K562 (cell line): Measurements from ENCODE around the gene PIP4K2C. TPM values are rescaled to one million over a fixed set of nuclear protein-coding genes. Genes with fewer than 3 reads are reported as not detected.

Experiments
- BRF1 ChIP-seq: IDR thresholded peaks from 3 replicates; pipeline ENCODE4 v1.6.1; 2011; ENCODE audit warnings: borderline replicate concordance, mild to moderate bottlenecking; ENCODE audit not compliant: insufficient read length; ENCODE audit errors: extremely low read depth
- CEBPG ChIP-seq, 3 experiments: fragments of 200-800 bp in 1 of 3; sonication (Bioruptor generic) in 1 of 3; sonication (generic) in 1 of 3; formaldehyde crosslinking in 1 of 3; IDR thresholded peaks in 2 of 3; conservative IDR thresholded peaks in 1 of 3; 2 replicates each; pipeline versions ENCODE4 v1.6.1 to v1.8.0; 2016 to 2022; ENCODE audit warnings: missing compliant biosample characterization in 2 of 3, missing genetic modification characterization in 2 of 3, mild to moderate bottlenecking in 1 of 3, missing genetic modification reagents in 1 of 3
- FOXK1 ChIP-seq: sonication (generic); formaldehyde crosslinking; IDR thresholded peaks from 2 replicates; pipeline ENCODE4 v1.8.0; 2022; ENCODE audit warnings: missing genetic modification reagents, mild to moderate bottlenecking, borderline replicate concordance
- HNRNPUL1 ChIP-seq: fragments of 200-400 bp; formaldehyde crosslinking; IDR thresholded peaks from 2 replicates; pipeline ENCODE4 v1.6.1; 2017; ENCODE audit warnings: low read length
- KHSRP ChIP-seq: fragments of 450-650 bp; IDR thresholded peaks from 2 replicates; pipeline ENCODE4 v1.6.1; 2017
- KLF10 ChIP-seq: fragments of 250-450 bp; sonication (Bioruptor Pico); IDR thresholded peaks from 2 replicates; pipeline ENCODE4 v1.6.1; 2021; ENCODE audit warnings: matching md5 sums
- NFATC3 ChIP-seq: fragments of 450-650 bp; IDR thresholded peaks from 2 replicates; pipeline ENCODE4 v1.6.1; 2017; ENCODE audit warnings: mild to moderate bottlenecking
- NR1H2 ChIP-seq: sonication (generic); formaldehyde crosslinking; IDR thresholded peaks from 2 replicates; pipeline ENCODE4 v1.4.0; 2020; ENCODE audit warnings: mild to moderate bottlenecking, missing genetic modification reagents
- SMARCC2 ChIP-seq: fragments of 450-650 bp; IDR thresholded peaks from 2 replicates; pipeline ENCODE4 v1.6.1; 2017; ENCODE audit warnings: antibody characterized with exemption, moderate library complexity, mild to moderate bottlenecking, low read depth
- SMC3 ChIP-seq: conservative IDR thresholded peaks from 2 replicates; pipeline ENCODE4 v1.6.1; 2011; ENCODE audit warnings: low read depth, low read length, improper control_type of control experiment; ENCODE audit not compliant: insufficient read depth
- SNIP1 ChIP-seq: fragments of 450-650 bp; IDR thresholded peaks from 2 replicates; pipeline ENCODE4 v1.7.1; 2017; ENCODE audit warnings: low read depth, mild to moderate bottlenecking
- SNRNP70 ChIP-seq: fragments of 200-400 bp; formaldehyde crosslinking; optimal IDR thresholded peaks from 2 replicates; pipeline ENCODE3; 2017; ENCODE audit warnings: low read depth, low read length
- ZNF324 ChIP-seq: fragments of 250-450 bp; sonication (Bioruptor Pico); IDR thresholded peaks from 2 replicates; pipeline ENCODE4 v1.4.0; 2020; ENCODE audit warnings: mild to moderate bottlenecking
- ZNF717 ChIP-seq: fragments of 250-450 bp; sonication (Bioruptor Pico); IDR thresholded peaks from 2 replicates; pipeline ENCODE4 v1.5.0; 2021
- polyA plus RNA-seq, 8 experiments: library from polyadenylated mRNA; depleted of rRNA in 4 of 8; stranded (reverse) in 5 of 8; unstranded in 3 of 8; fragments of >200 nt; fragmentation: Nextera tagmentation in 2 of 8; fragmentation: Illumina TruSeq in 1 of 8; extraction: Ambion mirVana in 2 of 8; extraction: Trizol in 1 of 8; gene quantifications; 2 replicates each; pipeline versions ENCODE4 v1.2.1 to v1.2.3, GENCODE V29; 2011 to 2014; ENCODE audit warnings: inconsistent platforms in 1 of 8, missing spikeins in 1 of 8
- total RNA-seq, 7 experiments: library from RNA; depleted of rRNA in 6 of 7; stranded (reverse); fragments of >200 nt in 6 of 7; fragmentation: Illumina TruSeq in 2 of 7; extraction: Trizol in 2 of 7; gene quantifications; 2 replicates each; pipeline versions ENCODE4 v1.2.1 to v1.2.3, GENCODE V29; 2011 to 2021; ENCODE audit warnings: low replicate concordance in 1 of 7
- TF ChIP-seq, protein P1 (sequence below): fragments of 200-800 bp; sonication (Bioruptor generic); IDR thresholded peaks from 2 replicates; pipeline ENCODE4 v1.6.1; 2017; ENCODE audit warnings: missing genetic modification characterization, missing compliant biosample characterization
- TF ChIP-seq, protein P2 (sequence below): fragments of 250-450 bp; sonication (Bioruptor Pico); IDR thresholded peaks from 2 replicates; pipeline ENCODE4 v1.4.0; 2020; ENCODE audit warnings: mild to moderate bottlenecking, moderate library complexity
- TF ChIP-seq, protein P3 (sequence below): sonication (generic); formaldehyde crosslinking; IDR thresholded peaks from 2 replicates; pipeline ENCODE4 v1.4.0; 2020; ENCODE audit warnings: mild to moderate bottlenecking, missing genetic modification reagents
- TF ChIP-seq, protein P4 (sequence below): sonication (generic); formaldehyde crosslinking; IDR thresholded peaks from 2 replicates; pipeline ENCODE4 v1.8.1; 2023; ENCODE audit warnings: mild to moderate bottlenecking, missing genetic modification reagents
- TF ChIP-seq, protein P5 (sequence below): sonication (generic); formaldehyde crosslinking; IDR thresholded peaks from 2 replicates; pipeline ENCODE4 v1.9.0; 2022; ENCODE audit warnings: mild to moderate bottlenecking, missing genetic modification reagents
- TF ChIP-seq, protein P6 (sequence below), 2 experiments: fragments of 450-650 bp in 1 of 2; sonication (generic) in 1 of 2; formaldehyde crosslinking in 1 of 2; IDR thresholded peaks in 1 of 2; conservative IDR thresholded peaks in 1 of 2; 2 replicates each; pipeline versions ENCODE4 v1.6.1 to v1.8.1; 2016 to 2023; ENCODE audit warnings: mild to moderate bottlenecking in 2 of 2, moderate library complexity in 2 of 2, inconsistent platforms in 1 of 2, missing genetic modification reagents in 1 of 2

The PIP4K2C gene
- total and polyA plus RNA-seq, 9 of the 15 experiments (the other 6 are each of a cell fraction or from before 2014, with no cell fraction given): 9.0 to 41.4 (median 18.3) TPM

DNA sequence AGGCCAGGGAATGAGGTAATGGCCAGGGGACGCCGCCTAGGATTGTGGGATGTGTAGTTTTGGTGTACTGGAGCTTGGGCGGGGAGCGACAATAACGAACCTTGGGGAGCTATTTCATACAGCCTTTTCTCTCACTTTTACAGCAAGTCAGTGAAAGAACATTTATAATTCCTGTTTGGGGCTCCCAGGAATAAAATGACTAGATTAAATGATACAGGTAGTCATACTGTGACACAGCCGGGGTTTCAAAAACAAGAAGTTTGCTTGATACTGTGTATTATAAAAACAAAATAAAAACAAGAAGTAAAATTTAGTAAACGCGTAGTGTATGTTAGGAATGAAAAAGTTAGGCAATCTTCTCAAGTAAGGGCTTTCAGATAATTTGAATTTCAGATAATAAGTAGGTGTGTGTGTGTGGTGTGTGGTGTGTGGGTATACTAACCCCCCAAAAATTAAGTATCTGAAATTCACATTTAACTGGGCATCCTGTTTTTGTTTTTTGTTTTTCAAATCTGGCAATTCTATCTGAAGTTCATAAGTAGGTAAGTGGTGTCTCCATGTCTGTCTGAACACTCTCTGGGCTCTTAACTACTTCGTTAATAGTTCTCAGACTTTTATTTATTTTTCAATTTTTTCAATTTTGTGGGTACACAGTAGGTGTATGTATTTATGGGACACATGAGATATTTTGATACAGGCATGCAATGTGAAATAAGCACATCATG is 43.5 kb upstream of the PIP4K2C start (continued):
- TF ChIP-seq ZNF324 (CRISPR knock-in tag): no peak
- no peak for TF ChIP-seq SNIP1
- TF ChIP-seq CEBPG (CRISPR knock-in tag; IDR thresholded peaks at IDR 0.05): no peak
- peak; percentile 30 to 36; a peak in 1 of 4 replicates for TF ChIP-seq CEBPG (tag; conservative IDR thresholded peaks at IDR 0.05 in 1 of 2, IDR thresholded peaks at IDR 0.05 in 1 of 2)
- TF ChIP-seq, protein P1, sequence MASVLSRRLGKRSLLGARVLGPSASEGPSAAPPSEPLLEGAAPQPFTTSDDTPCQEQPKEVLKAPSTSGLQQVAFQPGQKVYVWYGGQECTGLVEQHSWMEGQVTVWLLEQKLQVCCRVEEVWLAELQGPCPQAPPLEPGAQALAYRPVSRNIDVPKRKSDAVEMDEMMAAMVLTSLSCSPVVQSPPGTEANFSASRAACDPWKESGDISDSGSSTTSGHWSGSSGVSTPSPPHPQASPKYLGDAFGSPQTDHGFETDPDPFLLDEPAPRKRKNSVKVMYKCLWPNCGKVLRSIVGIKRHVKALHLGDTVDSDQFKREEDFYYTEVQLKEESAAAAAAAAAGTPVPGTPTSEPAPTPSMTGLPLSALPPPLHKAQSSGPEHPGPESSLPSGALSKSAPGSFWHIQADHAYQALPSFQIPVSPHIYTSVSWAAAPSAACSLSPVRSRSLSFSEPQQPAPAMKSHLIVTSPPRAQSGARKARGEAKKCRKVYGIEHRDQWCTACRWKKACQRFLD (CRISPR knock-in tag): peak; percentile 51; the same call in 1 of the 2 replicates
- TF ChIP-seq, protein P2, sequence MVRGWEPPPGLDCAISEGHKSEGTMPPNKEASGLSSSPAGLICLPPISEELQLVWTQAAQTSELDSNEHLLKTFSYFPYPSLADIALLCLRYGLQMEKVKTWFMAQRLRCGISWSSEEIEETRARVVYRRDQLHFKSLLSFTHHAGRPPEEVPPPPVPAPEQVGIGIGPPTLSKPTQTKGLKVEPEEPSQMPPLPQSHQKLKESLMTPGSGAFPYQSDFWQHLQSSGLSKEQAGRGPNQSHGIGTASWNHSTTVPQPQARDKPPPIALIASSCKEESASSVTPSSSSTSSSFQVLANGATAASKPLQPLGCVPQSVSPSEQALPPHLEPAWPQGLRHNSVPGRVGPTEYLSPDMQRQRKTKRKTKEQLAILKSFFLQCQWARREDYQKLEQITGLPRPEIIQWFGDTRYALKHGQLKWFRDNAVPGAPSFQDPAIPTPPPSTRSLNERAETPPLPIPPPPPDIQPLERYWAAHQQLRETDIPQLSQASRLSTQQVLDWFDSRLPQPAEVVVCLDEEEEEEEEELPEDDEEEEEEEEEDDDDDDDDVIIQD (CRISPR knock-in tag): no peak
- TF ChIP-seq, protein P3, sequence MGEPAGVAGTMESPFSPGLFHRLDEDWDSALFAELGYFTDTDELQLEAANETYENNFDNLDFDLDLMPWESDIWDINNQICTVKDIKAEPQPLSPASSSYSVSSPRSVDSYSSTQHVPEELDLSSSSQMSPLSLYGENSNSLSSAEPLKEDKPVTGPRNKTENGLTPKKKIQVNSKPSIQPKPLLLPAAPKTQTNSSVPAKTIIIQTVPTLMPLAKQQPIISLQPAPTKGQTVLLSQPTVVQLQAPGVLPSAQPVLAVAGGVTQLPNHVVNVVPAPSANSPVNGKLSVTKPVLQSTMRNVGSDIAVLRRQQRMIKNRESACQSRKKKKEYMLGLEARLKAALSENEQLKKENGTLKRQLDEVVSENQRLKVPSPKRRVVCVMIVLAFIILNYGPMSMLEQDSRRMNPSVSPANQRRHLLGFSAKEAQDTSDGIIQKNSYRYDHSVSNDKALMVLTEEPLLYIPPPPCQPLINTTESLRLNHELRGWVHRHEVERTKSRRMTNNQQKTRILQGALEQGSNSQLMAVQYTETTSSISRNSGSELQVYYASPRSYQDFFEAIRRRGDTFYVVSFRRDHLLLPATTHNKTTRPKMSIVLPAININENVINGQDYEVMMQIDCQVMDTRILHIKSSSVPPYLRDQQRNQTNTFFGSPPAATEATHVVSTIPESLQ (CRISPR knock-in tag): no peak
- TF ChIP-seq NR1H2 (CRISPR knock-in tag): no peak
- no peak for TF ChIP-seq NFATC3
- TF ChIP-seq SMARCC2: no peak
- TF ChIP-seq, protein P4, sequence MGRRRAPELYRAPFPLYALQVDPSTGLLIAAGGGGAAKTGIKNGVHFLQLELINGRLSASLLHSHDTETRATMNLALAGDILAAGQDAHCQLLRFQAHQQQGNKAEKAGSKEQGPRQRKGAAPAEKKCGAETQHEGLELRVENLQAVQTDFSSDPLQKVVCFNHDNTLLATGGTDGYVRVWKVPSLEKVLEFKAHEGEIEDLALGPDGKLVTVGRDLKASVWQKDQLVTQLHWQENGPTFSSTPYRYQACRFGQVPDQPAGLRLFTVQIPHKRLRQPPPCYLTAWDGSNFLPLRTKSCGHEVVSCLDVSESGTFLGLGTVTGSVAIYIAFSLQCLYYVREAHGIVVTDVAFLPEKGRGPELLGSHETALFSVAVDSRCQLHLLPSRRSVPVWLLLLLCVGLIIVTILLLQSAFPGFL (CRISPR knock-in tag): no peak
- no peak for TF ChIP-seq KHSRP
- TF ChIP-seq ZNF717 (CRISPR knock-in tag): 0 out of 2 replicates have a peak, but pooled peaks have one; percentile 41
- TF ChIP-seq, protein P5, sequence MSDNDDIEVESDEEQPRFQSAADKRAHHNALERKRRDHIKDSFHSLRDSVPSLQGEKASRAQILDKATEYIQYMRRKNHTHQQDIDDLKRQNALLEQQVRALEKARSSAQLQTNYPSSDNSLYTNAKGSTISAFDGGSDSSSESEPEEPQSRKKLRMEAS: no peak
- no peak for TF ChIP-seq HNRNPUL1
- no peak for TF ChIP-seq SNRNP70
- no peak for TF ChIP-seq FOXK1 (CRISPR knock-in tag)
- TF ChIP-seq KLF10 (CRISPR knock-in tag): no peak
- TF ChIP-seq, protein P6, sequence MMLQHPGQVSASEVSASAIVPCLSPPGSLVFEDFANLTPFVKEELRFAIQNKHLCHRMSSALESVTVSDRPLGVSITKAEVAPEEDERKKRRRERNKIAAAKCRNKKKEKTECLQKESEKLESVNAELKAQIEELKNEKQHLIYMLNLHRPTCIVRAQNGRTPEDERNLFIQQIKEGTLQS (IDR thresholded peaks at IDR 0.05): peak; percentile 62; the same call in 1 of the 2 replicates
- TF ChIP-seq, protein P6 (CRISPR knock-in tag; conservative IDR thresholded peaks at IDR 0.05): no peak
- no peak for TF ChIP-seq SMC3
- no peak for TF ChIP-seq BRF1
